GM18505 (cell line): ENCODE measurements around the gene ATP6V1G1.

Source experiments
- ATAC-seq: cut with Tn5 transposase; IDR thresholded peaks from one replicate; pipeline ENCODE4 v1.9.1; 2021; ENCODE audit not compliant: unreplicated experiment
- POLR2A ChIP-seq: IDR thresholded peaks from 4 replicates; pipeline ENCODE4 v1.6.1; 2011; ENCODE audit warnings: borderline replicate concordance; ENCODE audit not compliant: insufficient read depth, insufficient read length; ENCODE audit errors: extremely low read depth

The ATP6V1G1 gene

DNA sequence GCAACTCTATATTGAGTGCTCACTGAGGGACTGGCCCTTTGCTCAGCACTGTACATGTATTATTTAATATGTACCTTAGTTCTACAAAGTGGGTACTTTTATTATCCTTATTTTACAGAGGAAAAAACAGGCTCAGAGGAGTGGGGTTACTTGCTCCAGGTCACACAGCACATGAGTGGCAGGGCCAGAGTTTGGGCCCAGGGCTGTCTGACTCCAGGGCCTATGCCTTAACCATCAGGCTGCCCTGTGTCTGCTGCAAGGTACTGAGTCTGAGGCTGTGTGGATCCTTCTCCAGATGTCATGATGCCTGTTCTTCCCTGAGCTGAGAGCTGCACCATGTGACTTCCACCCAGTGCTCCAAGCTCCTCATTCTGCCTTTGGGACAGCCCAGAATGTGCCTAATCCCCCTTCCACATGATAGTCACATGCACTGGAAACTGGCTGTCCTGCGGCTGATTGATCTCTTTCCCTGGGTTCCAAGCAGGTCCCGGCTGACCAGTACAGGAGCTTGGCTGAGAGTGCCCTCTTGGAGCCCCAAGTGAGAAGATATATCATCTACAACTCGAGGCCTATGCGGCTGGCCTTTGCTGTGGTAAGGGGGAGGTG is 38.9 kb downstream of the ATP6V1G1 start:
- ATAC-seq, result no peak
- no peak for TF ChIP-seq POLR2A

GRCh38 chr9:114627553-114627952 is 40.0 kb downstream of the ATP6V1G1 start:
- TF ChIP-seq POLR2A, result no peak
- no peak for ATAC-seq

DNA sequence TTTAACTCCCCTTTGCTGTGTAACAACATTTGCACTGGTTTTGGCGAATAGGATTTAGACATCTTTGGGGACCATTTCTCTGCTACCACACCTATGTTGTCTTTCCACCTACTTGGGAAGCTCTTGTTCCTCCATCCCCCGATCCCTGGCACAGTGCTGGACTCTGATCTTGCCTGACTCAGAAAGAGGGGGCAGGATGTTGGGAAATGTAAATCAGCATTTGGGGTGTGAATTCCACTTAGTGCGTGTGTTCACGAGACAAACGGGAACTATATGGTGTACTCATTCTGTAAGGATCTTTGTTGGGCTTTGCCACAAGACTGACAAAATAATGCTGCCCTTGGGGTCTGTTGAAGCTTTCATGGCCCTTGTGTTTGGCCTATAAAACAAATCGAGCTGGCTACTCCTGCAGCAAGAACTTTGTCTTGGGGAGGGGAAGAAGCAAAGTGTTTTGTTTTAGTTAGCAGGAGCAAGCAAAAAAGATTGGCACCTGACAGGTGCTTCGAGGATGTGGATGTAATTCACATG is 42.1 kb downstream of the ATP6V1G1 start:
- no peak for ATAC-seq
- TF ChIP-seq POLR2A, result no peak

- no peak for TF ChIP-seq POLR2A
- no peak for ATAC-seq
Measured at GRCh38 chr9:114631166-114631565, 43.6 kb downstream of the ATP6V1G1 start.

- TF ChIP-seq POLR2A, result no peak
- ATAC-seq, result no peak
Measured at GRCh38 chr9:114633438-114634089, 46.0 kb downstream of the ATP6V1G1 start.

DNA sequence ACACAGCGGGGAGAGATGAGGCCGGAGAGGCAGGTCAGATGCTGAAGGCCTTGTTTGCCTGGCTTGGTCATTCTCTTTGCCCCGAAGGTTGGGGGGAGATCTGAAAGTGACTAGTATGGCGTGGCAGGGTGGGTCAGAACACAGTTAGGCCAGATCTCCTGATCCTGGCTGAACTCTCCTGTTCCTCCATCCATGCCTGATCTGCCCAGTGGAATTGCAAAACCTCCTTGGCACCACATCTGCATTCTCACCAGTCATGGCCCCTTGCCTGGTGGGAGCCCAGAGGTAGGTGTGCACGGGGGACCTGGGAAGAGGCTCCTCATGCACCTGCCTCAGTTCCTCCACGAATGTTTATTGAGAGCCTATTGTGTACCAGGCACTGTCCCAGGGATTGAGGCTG is 46.8 kb downstream of the ATP6V1G1 start:
- ATAC-seq, result no peak
- no peak for TF ChIP-seq POLR2A

- no peak for TF ChIP-seq POLR2A
- ATAC-seq, result no peak
Measured at GRCh38 chr9:114638404-114638803, 50.8 kb downstream of the ATP6V1G1 start.

DNA sequence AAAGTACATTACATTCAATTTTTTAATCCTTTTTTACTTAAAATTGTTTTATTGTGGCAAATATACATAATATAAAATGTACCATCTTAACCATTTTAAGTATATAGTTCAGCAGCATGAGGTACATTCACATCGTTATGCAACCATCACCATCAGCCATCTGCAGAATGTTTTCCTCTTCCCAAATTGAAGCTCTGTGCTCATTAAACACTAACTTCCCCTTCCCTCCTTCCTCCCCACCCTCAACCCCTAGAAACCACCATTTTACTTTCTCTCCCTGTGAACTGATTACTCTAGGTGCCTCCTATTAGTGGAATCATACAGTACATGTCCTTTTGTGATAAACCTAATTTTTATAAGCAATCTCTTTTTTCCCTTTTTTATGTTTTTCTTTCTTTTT is 54.4 kb downstream of the ATP6V1G1 start:
- no peak for ATAC-seq
- no peak for TF ChIP-seq POLR2A

DNA sequence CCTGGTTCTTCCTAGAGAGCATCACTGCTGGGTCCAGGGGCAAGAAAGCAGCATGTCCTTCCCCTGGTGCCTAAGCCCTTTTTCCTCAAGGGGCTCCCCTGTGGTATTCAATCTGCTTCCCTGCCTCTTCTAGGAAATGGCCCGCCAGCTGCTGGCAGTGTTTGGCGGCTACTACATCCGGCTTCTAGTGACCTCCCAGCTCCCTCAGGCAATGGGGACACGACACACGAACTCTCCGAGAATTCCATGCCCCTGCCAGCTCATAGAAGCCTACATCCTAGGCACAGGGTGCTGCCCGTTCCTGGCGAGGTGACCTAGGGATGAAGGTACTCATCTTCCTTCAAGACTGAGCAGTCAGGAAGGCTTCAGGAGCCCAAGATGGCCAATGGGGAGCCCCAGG is 55.4 kb downstream of the ATP6V1G1 start:
- no peak for TF ChIP-seq POLR2A
- no peak for ATAC-seq

DNA sequence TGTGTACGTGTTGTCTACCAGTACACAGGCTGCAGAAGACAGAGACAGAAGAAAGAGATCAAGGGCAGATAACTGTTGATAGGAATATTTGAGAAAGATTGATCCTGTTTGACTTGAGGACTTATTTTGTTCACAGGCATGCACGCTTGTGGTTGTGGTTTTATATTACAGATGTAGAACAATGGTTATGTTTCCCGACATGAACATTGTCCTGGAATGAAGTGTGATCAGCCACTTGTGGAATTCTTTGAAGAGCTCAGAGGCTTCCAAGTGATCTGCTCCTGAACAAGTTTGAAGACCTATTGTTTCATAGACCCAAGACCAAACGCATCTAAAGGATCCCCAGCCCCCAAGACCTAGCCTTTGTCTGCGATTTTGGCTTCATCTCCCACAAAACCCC is 56.3 kb downstream of the ATP6V1G1 start:
- TF ChIP-seq POLR2A, result no peak
- no peak for ATAC-seq
